MM.1S (cell line): ENCODE measurements around the gene LAMP1.

Source experiments
- EZH2 ChIP-seq: fragments of 300-600 bp; sonication (generic); optimal IDR thresholded peaks from 2 replicates; pipeline ENCODE3; 2017; ENCODE audit warnings: low read depth, mild to moderate bottlenecking, antibody characterized with exemption, low read length, mixed read lengths
- EZH2phosphoT487 ChIP-seq: fragments of 300-600 bp; sonication (generic); IDR thresholded peaks from 2 replicates; pipeline ENCODE4 v1.6.1; 2018; ENCODE audit warnings: antibody characterized with exemption, low read length
- TF ChIP-seq, protein P1 (sequence below): fragments of 300-600 bp; sonication (generic); IDR thresholded peaks from 2 replicates; pipeline ENCODE4 v1.5.1; 2016; ENCODE audit warnings: antibody characterized with exemption, low read length, mixed read lengths

DNA sequence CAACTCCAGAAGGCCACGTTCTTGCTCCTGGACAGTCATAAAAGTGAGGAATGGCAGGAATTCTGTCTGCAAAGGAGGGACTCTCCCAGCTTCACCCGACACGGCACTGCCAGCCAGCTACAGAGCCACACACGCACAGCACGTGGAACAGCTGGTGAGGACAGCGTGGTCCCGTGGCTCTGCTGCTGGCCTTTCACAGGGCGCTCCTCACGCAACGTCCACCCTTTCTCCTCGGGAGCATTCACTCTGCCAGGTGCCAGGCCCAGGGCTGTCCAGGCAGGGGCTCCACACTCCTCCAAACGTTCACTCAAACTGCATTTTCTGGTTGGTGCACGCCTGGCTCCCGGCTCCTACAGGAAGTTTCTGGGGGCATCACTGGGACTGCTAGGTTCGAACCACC, 52.5 kb downstream of the LAMP1 start:
- TF ChIP-seq, protein P1, sequence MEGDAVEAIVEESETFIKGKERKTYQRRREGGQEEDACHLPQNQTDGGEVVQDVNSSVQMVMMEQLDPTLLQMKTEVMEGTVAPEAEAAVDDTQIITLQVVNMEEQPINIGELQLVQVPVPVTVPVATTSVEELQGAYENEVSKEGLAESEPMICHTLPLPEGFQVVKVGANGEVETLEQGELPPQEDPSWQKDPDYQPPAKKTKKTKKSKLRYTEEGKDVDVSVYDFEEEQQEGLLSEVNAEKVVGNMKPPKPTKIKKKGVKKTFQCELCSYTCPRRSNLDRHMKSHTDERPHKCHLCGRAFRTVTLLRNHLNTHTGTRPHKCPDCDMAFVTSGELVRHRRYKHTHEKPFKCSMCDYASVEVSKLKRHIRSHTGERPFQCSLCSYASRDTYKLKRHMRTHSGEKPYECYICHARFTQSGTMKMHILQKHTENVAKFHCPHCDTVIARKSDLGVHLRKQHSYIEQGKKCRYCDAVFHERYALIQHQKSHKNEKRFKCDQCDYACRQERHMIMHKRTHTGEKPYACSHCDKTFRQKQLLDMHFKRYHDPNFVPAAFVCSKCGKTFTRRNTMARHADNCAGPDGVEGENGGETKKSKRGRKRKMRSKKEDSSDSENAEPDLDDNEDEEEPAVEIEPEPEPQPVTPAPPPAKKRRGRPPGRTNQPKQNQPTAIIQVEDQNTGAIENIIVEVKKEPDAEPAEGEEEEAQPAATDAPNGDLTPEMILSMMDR: no peak
- TF ChIP-seq EZH2: no peak
- no peak for TF ChIP-seq EZH2phosphoT487
